GM12892 (cell line): ENCODE measurements around the gene ATG3.
"Not testable (repeated sequence)": the region's sequence is repeated elsewhere in the genome, so short reads cannot be mapped to it uniquely, and the experiment has no call there.

ENCODE experiments used
- DNase-seq: peaks from one replicate; pipeline ENCODE4 v3.0.0; 2011; ENCODE audit not compliant: insufficient read length
- FAIRE-seq: peaks from 2 replicates; lab custom pipeline; 2011; peaks lifted over from hg19 to GRCh38; lab: Jason Lieb, UNC
- POLR2A ChIP-seq: IDR thresholded peaks from 2 replicates; pipeline ENCODE4 v1.6.1; 2011; ENCODE audit warnings: low read depth, low read length, control low read depth
- POLR2AphosphoS5 ChIP-seq: IDR thresholded peaks from 2 replicates; pipeline ENCODE4 v1.6.1; 2011; ENCODE audit warnings: low read depth, low read length, control low read depth
- TAF1 ChIP-seq: IDR thresholded peaks from 2 replicates; pipeline ENCODE4 v1.6.1; 2011; ENCODE audit warnings: low read depth, mild to moderate bottlenecking, control low read depth, low read length, borderline replicate concordance

ATG3 gene

GRCh38 chr3:112496366-112497067 lies 65.2 kb downstream of the ATG3 start:
- peak; percentile 46 for FAIRE-seq

DNA sequence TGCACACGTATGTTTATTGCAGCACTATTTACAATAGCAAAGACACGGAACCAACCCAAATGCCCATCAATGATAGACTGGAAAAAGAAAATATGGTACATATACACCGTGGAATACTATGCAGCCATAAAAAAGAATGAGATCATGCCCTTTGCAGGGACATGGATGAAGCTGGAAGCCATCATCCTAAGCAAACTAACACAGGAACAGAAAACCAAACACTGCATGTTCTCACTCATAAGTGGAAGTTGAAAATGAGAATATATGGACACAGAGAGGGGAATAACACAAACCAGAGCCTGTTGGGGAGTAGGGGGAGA lies 67.4 kb downstream of the ATG3 start:
- FAIRE-seq, DNase-seq: not testable (repeated sequence)

More at GRCh38 chr3:112496366-112497067, 65.2 kb downstream of the ATG3 start:
- no peak for DNase-seq
- TF ChIP-seq TAF1 = no peak
- no peak for TF ChIP-seq POLR2A

GRCh38 chr3:112492124-112492523 lies 69.6 kb downstream of the ATG3 start:
- no peak for DNase-seq
- FAIRE-seq = no peak
- TF ChIP-seq POLR2A (no peak), POLR2AphosphoS5 (no peak), TAF1 (no peak)

- peak; percentile 74 for FAIRE-seq
- DNase-seq = no peak
- TF ChIP-seq POLR2A (no peak), POLR2AphosphoS5 (no peak), TAF1 (no peak)
Observed at GRCh38 chr3:112491373-112491772, 70.4 kb downstream of the ATG3 start.

DNA sequence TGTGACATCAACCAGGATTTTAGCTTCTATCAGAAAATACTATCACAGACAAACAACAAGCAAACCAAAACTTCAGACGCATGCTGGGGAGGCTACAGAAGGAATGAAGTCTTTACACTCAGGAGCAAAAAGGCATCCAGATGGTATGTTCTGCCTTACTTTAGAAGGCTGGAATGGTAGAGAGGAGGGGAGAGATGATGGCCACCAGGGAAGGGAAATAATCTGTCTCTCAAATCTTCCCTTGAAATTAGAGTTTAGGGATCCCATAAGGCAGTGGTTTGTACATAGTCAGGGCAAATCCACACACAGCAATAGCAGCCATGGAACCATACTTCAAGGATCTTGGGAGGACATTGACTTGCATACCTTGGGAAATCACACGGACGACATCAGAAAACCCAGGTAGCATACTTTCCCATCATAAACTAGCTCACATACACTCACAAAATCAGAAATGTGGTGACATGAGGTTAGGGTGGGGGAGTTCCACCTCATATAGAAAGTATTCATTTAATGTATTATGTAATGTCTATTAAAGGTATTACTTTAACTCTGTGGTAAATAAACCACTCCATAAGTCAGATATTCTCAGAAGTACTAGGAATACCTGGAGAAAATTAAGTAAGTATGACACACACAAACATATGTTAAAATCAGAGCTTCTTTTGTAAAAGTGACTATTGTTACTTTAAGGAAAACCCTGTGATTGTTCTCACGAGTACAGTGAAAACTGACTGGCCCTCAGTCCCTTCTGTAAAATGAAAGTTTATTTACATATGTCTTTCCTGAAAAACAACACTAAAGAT lies 71.9 kb downstream of the ATG3 start:
- no peak for DNase-seq
- TF ChIP-seq POLR2A (no peak; the same call in 1 of the 2 replicates), POLR2AphosphoS5 (peak; percentile 54; the same call in 1 of the 2 replicates)
- peak; percentile 93 for FAIRE-seq

- TF ChIP-seq POLR2A (no peak), TAF1 (no peak), POLR2AphosphoS5 (no peak)
- FAIRE-seq (no peak), DNase-seq (no peak)
Observed at GRCh38 chr3:112486811-112487505, 74.8 kb downstream of the ATG3 start.

DNA sequence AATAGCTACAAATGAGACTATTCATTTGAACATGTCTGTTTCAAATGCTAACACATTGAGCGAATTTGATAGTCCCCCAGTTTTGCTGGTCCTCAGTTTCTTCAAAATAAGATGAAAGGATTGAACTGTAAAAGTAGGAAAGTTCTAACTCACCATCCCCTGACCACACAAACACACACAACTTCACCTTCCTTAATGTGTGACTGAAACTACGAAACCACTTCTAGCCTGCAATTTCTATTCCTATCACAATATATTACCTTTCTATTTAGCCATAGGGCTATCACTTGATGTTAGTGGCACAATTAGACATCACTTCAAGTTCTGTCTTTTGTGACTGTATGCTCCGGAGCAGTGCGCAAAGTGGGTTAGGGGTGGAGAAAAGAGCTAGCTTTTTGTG lies 77.4 kb downstream of the ATG3 start:
- TF ChIP-seq POLR2AphosphoS5 (no peak), POLR2A (no peak), TAF1 (no peak)
- FAIRE-seq (peak; percentile 62), DNase-seq (no peak)

DNA sequence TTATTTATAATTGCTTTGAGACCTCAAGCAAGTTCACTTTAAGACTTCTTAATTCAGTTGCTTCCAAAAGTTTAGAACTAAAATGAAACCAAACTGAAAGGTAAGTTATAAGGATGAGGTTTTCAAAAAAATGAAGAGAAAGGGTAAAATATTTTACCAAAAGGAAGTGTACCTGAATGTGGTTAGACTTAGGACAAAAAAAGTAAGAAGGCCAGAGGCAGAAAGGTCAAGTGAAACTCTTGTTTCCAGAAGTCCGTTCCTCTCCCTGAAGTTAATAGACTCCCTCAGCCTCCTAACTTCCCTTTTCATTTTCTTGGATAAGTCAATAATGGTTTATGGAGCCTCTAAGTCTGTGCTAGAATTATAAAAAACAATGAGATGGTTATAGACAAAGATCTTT lies 79.1 kb downstream of the ATG3 start:
- TF ChIP-seq TAF1 = no peak
- TF ChIP-seq POLR2AphosphoS5 = no peak
- TF ChIP-seq POLR2A = no peak
- DNase-seq (no peak), FAIRE-seq (peak; percentile 81)
